ENCODE data around the gene CD53. TPM values are rescaled to one million over a fixed set of nuclear protein-coding genes. Genes with fewer than 3 reads are reported as not detected.

CD53 gene
- total and polyA plus RNA-seq, 9 of the 15 experiments (the other 6 are each of a cell fraction or from before 2014, with no cell fraction given) = 63.5 to 220 (median 131) TPM

- TF ChIP-seq, protein P1, sequence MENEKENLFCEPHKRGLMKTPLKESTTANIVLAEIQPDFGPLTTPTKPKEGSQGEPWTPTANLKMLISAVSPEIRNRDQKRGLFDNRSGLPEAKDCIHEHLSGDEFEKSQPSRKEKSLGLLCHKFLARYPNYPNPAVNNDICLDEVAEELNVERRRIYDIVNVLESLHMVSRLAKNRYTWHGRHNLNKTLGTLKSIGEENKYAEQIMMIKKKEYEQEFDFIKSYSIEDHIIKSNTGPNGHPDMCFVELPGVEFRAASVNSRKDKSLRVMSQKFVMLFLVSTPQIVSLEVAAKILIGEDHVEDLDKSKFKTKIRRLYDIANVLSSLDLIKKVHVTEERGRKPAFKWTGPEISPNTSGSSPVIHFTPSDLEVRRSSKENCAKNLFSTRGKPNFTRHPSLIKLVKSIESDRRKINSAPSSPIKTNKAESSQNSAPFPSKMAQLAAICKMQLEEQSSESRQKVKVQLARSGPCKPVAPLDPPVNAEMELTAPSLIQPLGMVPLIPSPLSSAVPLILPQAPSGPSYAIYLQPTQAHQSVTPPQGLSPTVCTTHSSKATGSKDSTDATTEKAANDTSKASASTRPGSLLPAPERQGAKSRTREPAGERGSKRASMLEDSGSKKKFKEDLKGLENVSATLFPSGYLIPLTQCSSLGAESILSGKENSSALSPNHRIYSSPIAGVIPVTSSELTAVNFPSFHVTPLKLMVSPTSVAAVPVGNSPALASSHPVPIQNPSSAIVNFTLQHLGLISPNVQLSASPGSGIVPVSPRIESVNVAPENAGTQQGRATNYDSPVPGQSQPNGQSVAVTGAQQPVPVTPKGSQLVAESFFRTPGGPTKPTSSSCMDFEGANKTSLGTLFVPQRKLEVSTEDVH (IDR thresholded peaks at IDR 0.05; ENCODE audit: low read depth, partially characterized antibody) = no peak
- TF ChIP-seq ARNT (IDR thresholded peaks at IDR 0.05) (no peak), ZFP30 (CRISPR knock-in tag; IDR thresholded peaks at IDR 0.05; ENCODE audit: borderline replicate concordance) (no peak), MIER1 (IDR thresholded peaks at IDR 0.05; ENCODE audit: low read depth) (no peak), ZC3H8 (IDR thresholded peaks at IDR 0.05) (no peak), AFF1 (IDR thresholded peaks at IDR 0.05; ENCODE audit: low read depth in 1 of 2, partially characterized antibody in 2 of 2) (no peak), HNRNPUL1 (IDR thresholded peaks at IDR 0.05; ENCODE audit: low read length) (no peak), MEF2D (tag; conservative IDR thresholded peaks at IDR 0.05; ENCODE audit: low read depth) (0 out of 2 replicates have a peak, but pooled peaks have one; percentile 14), CTCFL (IDR thresholded peaks at IDR 0.05; ENCODE audit: borderline replicate concordance, insufficient read depth, low read depth, low read length, poor library complexity, severe bottlenecking) (no peak), ZNF583 (CRISPR knock-in tag; IDR thresholded peaks at IDR 0.05) (no peak), ZSCAN32 (CRISPR knock-in tag; IDR thresholded peaks at IDR 0.05) (no peak)
- TF ChIP-seq, protein P2, sequence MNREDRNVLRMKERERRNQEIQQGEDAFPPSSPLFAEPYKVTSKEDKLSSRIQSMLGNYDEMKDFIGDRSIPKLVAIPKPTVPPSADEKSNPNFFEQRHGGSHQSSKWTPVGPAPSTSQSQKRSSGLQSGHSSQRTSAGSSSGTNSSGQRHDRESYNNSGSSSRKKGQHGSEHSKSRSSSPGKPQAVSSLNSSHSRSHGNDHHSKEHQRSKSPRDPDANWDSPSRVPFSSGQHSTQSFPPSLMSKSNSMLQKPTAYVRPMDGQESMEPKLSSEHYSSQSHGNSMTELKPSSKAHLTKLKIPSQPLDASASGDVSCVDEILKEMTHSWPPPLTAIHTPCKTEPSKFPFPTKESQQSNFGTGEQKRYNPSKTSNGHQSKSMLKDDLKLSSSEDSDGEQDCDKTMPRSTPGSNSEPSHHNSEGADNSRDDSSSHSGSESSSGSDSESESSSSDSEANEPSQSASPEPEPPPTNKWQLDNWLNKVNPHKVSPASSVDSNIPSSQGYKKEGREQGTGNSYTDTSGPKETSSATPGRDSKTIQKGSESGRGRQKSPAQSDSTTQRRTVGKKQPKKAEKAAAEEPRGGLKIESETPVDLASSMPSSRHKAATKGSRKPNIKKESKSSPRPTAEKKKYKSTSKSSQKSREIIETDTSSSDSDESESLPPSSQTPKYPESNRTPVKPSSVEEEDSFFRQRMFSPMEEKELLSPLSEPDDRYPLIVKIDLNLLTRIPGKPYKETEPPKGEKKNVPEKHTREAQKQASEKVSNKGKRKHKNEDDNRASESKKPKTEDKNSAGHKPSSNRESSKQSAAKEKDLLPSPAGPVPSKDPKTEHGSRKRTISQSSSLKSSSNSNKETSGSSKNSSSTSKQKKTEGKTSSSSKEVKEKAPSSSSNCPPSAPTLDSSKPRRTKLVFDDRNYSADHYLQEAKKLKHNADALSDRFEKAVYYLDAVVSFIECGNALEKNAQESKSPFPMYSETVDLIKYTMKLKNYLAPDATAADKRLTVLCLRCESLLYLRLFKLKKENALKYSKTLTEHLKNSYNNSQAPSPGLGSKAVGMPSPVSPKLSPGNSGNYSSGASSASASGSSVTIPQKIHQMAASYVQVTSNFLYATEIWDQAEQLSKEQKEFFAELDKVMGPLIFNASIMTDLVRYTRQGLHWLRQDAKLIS (CRISPR knock-in tag; IDR thresholded peaks at IDR 0.05) = no peak
These were observed at the start of gene CD53 (continued) for GRCh38 chr1:110872745-110873720.

All from K562 (cell line).